HL-60 (cell line): ENCODE measurements around the gene AGAP1.

Experiments used
- DNase-seq, 2 experiments: peaks; one replicate each; pipeline ENCODE4 v3.0.0-alpha.2; 2010 to 2020; ENCODE audit warnings: low read depth in 1 of 2, low spot score in 1 of 2
- H3K27ac ChIP-seq: fragments of 250-450 bp; sonication (Bioruptor Pico); replicated peaks from 2 replicates; pipeline ENCODE4 v1.5.1; 2020; ENCODE audit warnings: mild to moderate bottlenecking, moderate library complexity
- H3K27me3 ChIP-seq: fragments of 250-450 bp; sonication (Bioruptor Pico); 2 replicates; pipeline ENCODE4 v1.5.1; 2021; ENCODE audit warnings: mild to moderate bottlenecking, moderate library complexity; ENCODE audit not compliant: insufficient read depth, poor library complexity, severe bottlenecking
- H3K4me3 ChIP-seq: replicated peaks from 2 replicates; pipeline ENCODE4 v1.5.1; 2011; ENCODE audit warnings: mild to moderate bottlenecking, control low read depth, low read length; ENCODE audit not compliant: insufficient read depth
- CTCF ChIP-seq: IDR thresholded peaks from one replicate; pipeline ENCODE4 v1.5.1; 2011; ENCODE audit warnings: low read length, control low read depth, inconsistent platforms; ENCODE audit not compliant: insufficient read depth
- GABPA ChIP-seq: IDR thresholded peaks from 2 replicates; pipeline ENCODE4 v1.6.1; 2012; ENCODE audit warnings: low read depth
- POLR2AphosphoS5 ChIP-seq: IDR thresholded peaks from 2 replicates; pipeline ENCODE4 v1.6.1; 2012; ENCODE audit warnings: low read depth
- REST ChIP-seq: IDR thresholded peaks from 2 replicates; pipeline ENCODE4 v1.6.1; 2012; ENCODE audit warnings: low read depth; ENCODE audit not compliant: insufficient replicate concordance
- SPI1 ChIP-seq: IDR thresholded peaks from 2 replicates; pipeline ENCODE4 v1.6.1; 2012; ENCODE audit warnings: low read depth, mild to moderate bottlenecking, borderline replicate concordance

AGAP1 gene

GRCh38 chr2:235934059-235934773, 440.4 kb downstream of the AGAP1 start:
- Histone ChIP-seq H3K27ac (no peak overlapping the region), H3K27me3 (no peaks in the 10 kb centered on the region), H3K4me3 (no peak overlapping the region)
- TF ChIP-seq REST: no peak
- no peak for TF ChIP-seq SPI1
- no peak for TF ChIP-seq POLR2AphosphoS5
- TF ChIP-seq CTCF: no peak
- no peak for TF ChIP-seq GABPA
- DNase-seq: no peak

GRCh38 chr2:235934774-235935484, 441.1 kb downstream of the AGAP1 start:
- TF ChIP-seq REST: no peak
- no peak for TF ChIP-seq GABPA
- TF ChIP-seq SPI1: no peak
- TF ChIP-seq POLR2AphosphoS5: no peak
- TF ChIP-seq CTCF: no peak
- Histone ChIP-seq H3K27me3 (no peaks in the 10 kb centered on the region), H3K27ac (no peak overlapping the region), H3K4me3 (no peak overlapping the region)
- DNase-seq: no peak

GRCh38 chr2:235935773-235936172, 441.9 kb downstream of the AGAP1 start:
- TF ChIP-seq SPI1: no peak
- TF ChIP-seq CTCF: no peak
- TF ChIP-seq GABPA: no peak
- TF ChIP-seq REST: no peak
- no peak for TF ChIP-seq POLR2AphosphoS5
- no peak for DNase-seq
- H3K27ac ChIP-seq: no peak overlapping the region

More at GRCh38 chr2:235935773-235936172, 441.9 kb downstream of the AGAP1 start:
- Histone ChIP-seq H3K27me3 (no peaks in the 10 kb centered on the region), H3K4me3 (no peak overlapping the region)
